ENCODE results near the gene CSAD.
"Not testable (repeated sequence)": the region's sequence is repeated elsewhere in the genome, so short reads cannot be mapped to it uniquely, and the experiment has no call there.

CSAD gene

GRCh38 chr12:53204351-53204750 lies 23.6 kb upstream of the CSAD start:
- ATAC-seq: no peak
- TF ChIP-seq ARNTL (CRISPR knock-in tag; IDR thresholded peaks at IDR 0.05; ENCODE audit: borderline replicate concordance, low read depth): no peak
- TF ChIP-seq PATZ1 (CRISPR knock-in tag; IDR thresholded peaks at IDR 0.05; ENCODE audit: borderline replicate concordance): no peak
- no peak for TF ChIP-seq TOX (CRISPR knock-in tag; IDR thresholded peaks at IDR 0.05; ENCODE audit: borderline replicate concordance)
- TF ChIP-seq PPARA (CRISPR knock-in tag; IDR thresholded peaks at IDR 0.05; ENCODE audit: borderline replicate concordance): no peak
- no peak for TF ChIP-seq ZNF8 (CRISPR knock-in tag; IDR thresholded peaks at IDR 0.05)
- no peak for TF ChIP-seq TSHZ2 (CRISPR knock-in tag; IDR thresholded peaks at IDR 0.05)
- no peak for TF ChIP-seq ZFP30 (CRISPR knock-in tag; IDR thresholded peaks at IDR 0.05)
- TF ChIP-seq CREB5 (CRISPR knock-in tag; IDR thresholded peaks at IDR 0.05; ENCODE audit: low read depth): no peak
- TF ChIP-seq POU6F1 (CRISPR knock-in tag; IDR thresholded peaks at IDR 0.05; ENCODE audit: borderline replicate concordance, low read depth): no peak
- TF ChIP-seq RARB (CRISPR knock-in tag; IDR thresholded peaks at IDR 0.05): no peak
- no peak for TF ChIP-seq OSR1 (CRISPR knock-in tag; IDR thresholded peaks at IDR 0.05)
- TF ChIP-seq BACH2 (CRISPR knock-in tag; IDR thresholded peaks at IDR 0.05; ENCODE audit: borderline replicate concordance): no peak
- no peak for TF ChIP-seq ZC3H10 (CRISPR knock-in tag; IDR thresholded peaks at IDR 0.05)
- TF ChIP-seq ZFP3 (CRISPR knock-in tag; IDR thresholded peaks at IDR 0.05): no peak
- no peak for TF ChIP-seq ESRRG (CRISPR knock-in tag; IDR thresholded peaks at IDR 0.05)
- TF ChIP-seq ISL1 (CRISPR knock-in tag; IDR thresholded peaks at IDR 0.05): no peak

GRCh38 chr12:53202316-53202715 lies 21.6 kb upstream of the CSAD start:
- not testable (repeated sequence) for ATAC-seq

GRCh38 chr12:53201639-53202038 lies 20.9 kb upstream of the CSAD start:
- no peak for ATAC-seq
- no peak for TF ChIP-seq RARB (CRISPR knock-in tag; IDR thresholded peaks at IDR 0.05)
- TF ChIP-seq TCF4 (CRISPR knock-in tag; IDR thresholded peaks at IDR 0.05; ENCODE audit: borderline replicate concordance): no peak
- no peak for TF ChIP-seq GLIS3 (CRISPR knock-in tag; IDR thresholded peaks at IDR 0.05)
- TF ChIP-seq ZC3H10 (CRISPR knock-in tag; IDR thresholded peaks at IDR 0.05): no peak
- no peak for TF ChIP-seq ZNF565 (CRISPR knock-in tag; conservative IDR thresholded peaks at IDR 0.05; ENCODE audit: low read depth)
- TF ChIP-seq ISL1 (CRISPR knock-in tag; IDR thresholded peaks at IDR 0.05): no peak
- no peak for TF ChIP-seq PPARA (CRISPR knock-in tag; IDR thresholded peaks at IDR 0.05; ENCODE audit: borderline replicate concordance)
- TF ChIP-seq ARNTL (CRISPR knock-in tag; IDR thresholded peaks at IDR 0.05; ENCODE audit: borderline replicate concordance, low read depth): no peak
- TF ChIP-seq PATZ1 (CRISPR knock-in tag; IDR thresholded peaks at IDR 0.05; ENCODE audit: borderline replicate concordance): no peak
- TF ChIP-seq ZFP30 (CRISPR knock-in tag; IDR thresholded peaks at IDR 0.05): no peak
- TF ChIP-seq TSHZ2 (CRISPR knock-in tag; IDR thresholded peaks at IDR 0.05): no peak
- TF ChIP-seq OSR1 (CRISPR knock-in tag; IDR thresholded peaks at IDR 0.05): no peak
- TF ChIP-seq TOX (CRISPR knock-in tag; IDR thresholded peaks at IDR 0.05; ENCODE audit: borderline replicate concordance): no peak
- TF ChIP-seq ESRRG (CRISPR knock-in tag; IDR thresholded peaks at IDR 0.05): no peak
- no peak for TF ChIP-seq CREB5 (CRISPR knock-in tag; IDR thresholded peaks at IDR 0.05; ENCODE audit: low read depth)
- TF ChIP-seq CSRNP3 (CRISPR knock-in tag; IDR thresholded peaks at IDR 0.05): no peak
- TF ChIP-seq BACH2 (CRISPR knock-in tag; IDR thresholded peaks at IDR 0.05; ENCODE audit: borderline replicate concordance): no peak
- no peak for TF ChIP-seq ZNF70 (CRISPR knock-in tag; IDR thresholded peaks at IDR 0.05)

Measured in SK-N-SH treated with all-trans-retinoic acid at 6 μM for 48 hours (cell line).